WTC11 (cell line): ENCODE data around the gene VIPR2. TPM values are rescaled to one million over a fixed set of nuclear protein-coding genes. Genes with fewer than 3 reads are reported as not detected.

Experiments
- ATAC-seq: fragments of 200-7000 bp; cut with Tn5 transposase; 2 replicates; pipeline ENCODE4 v1.10.0; 2021; ENCODE audit warnings: mild to moderate bottlenecking, moderate library complexity
- CTCF ChIA-PET: fragments of 300-600 bp; sonication (Branson Sonifier 250); formaldehyde crosslinking; loops from one replicate; lab custom pipeline; 2021; ENCODE audit warnings: antibody characterized with exemption; lab: Charles Lee
- POLR2A ChIA-PET: fragments of 350-600 bp; sonication (Branson Sonifier 250); formaldehyde crosslinking; loops from one replicate; lab custom pipeline; 2021; ENCODE audit warnings: antibody characterized with exemption; lab: Charles Lee
- DNase-seq: peaks from one replicate; pipeline ENCODE4 v3.0.0; 2021; ENCODE audit warnings: low spot score
- H3K27ac Mint-ChIP-seq: 2 replicates; pipeline ENCODE4 v1.8.0; 2021; ENCODE audit warnings: mixed read lengths
- H3K27me3 Mint-ChIP-seq: 2 replicates; pipeline ENCODE4 v1.8.0; 2021; ENCODE audit warnings: low read depth, mild to moderate bottlenecking, moderate library complexity, mixed read lengths
- H3K36me3 Mint-ChIP-seq: 2 replicates; pipeline ENCODE4 v1.8.0; 2021; ENCODE audit warnings: mixed read lengths
- H3K4me1 Mint-ChIP-seq: 2 replicates; pipeline ENCODE4 v1.8.0; 2022; ENCODE audit warnings: mixed read lengths
- H3K4me3 Mint-ChIP-seq: 2 replicates; pipeline ENCODE4 v1.8.0; 2021; ENCODE audit warnings: mild to moderate bottlenecking, moderate library complexity, mixed read lengths
- H3K9me3 Mint-ChIP-seq: 2 replicates; pipeline ENCODE4 v1.8.0; 2021; ENCODE audit warnings: mixed read lengths
- CREM ChIP-seq: sonication (generic); formaldehyde crosslinking; IDR thresholded peaks from 2 replicates; pipeline ENCODE4 v1.8.1; 2022; ENCODE audit warnings: mild to moderate bottlenecking, missing genetic modification reagents, moderate library complexity
- EMX1 ChIP-seq: fragments of 250-450 bp; sonication (Bioruptor Pico); IDR thresholded peaks from 2 replicates; pipeline ENCODE4 v1.8.0; 2021; ENCODE audit warnings: mild to moderate bottlenecking
- ETV6 ChIP-seq: sonication (generic); formaldehyde crosslinking; IDR thresholded peaks from 2 replicates; pipeline ENCODE4 v1.8.1; 2022; ENCODE audit warnings: mild to moderate bottlenecking, missing genetic modification reagents
- FOXJ3 ChIP-seq: sonication (generic); formaldehyde crosslinking; IDR thresholded peaks from 2 replicates; pipeline ENCODE4 v1.9.0; 2021; ENCODE audit warnings: missing genetic modification reagents, mild to moderate bottlenecking, borderline replicate concordance
- FOXK1 ChIP-seq: sonication (generic); formaldehyde crosslinking; IDR thresholded peaks from 2 replicates; pipeline ENCODE4 v1.8.0; 2022; ENCODE audit warnings: mild to moderate bottlenecking, moderate library complexity, missing genetic modification reagents
- IRF2 ChIP-seq: sonication (generic); formaldehyde crosslinking; IDR thresholded peaks from 2 replicates; pipeline ENCODE4 v1.8.0; 2022; ENCODE audit warnings: low read depth, missing genetic modification reagents, borderline replicate concordance
- JAZF1 ChIP-seq: fragments of 250-450 bp; sonication (Bioruptor Pico); IDR thresholded peaks from 2 replicates; pipeline ENCODE4 v1.9.0; 2021; ENCODE audit warnings: moderate library complexity, mild to moderate bottlenecking, inconsistent platforms
- JUN ChIP-seq: sonication (generic); formaldehyde crosslinking; IDR thresholded peaks from 2 replicates; pipeline ENCODE4 v1.8.0; 2023; ENCODE audit warnings: mild to moderate bottlenecking, missing genetic modification reagents
- KAT7 ChIP-seq: sonication (generic); formaldehyde crosslinking; IDR thresholded peaks from 2 replicates; pipeline ENCODE4 v1.8.1; 2023; ENCODE audit warnings: missing genetic modification reagents, mild to moderate bottlenecking, borderline replicate concordance
- NFYB ChIP-seq: sonication (generic); formaldehyde crosslinking; conservative IDR thresholded peaks from 2 replicates; pipeline ENCODE4 v1.8.0; 2022; ENCODE audit warnings: low read depth, missing genetic modification reagents
- RORB ChIP-seq: fragments of 250-450 bp; sonication (Bioruptor Pico); IDR thresholded peaks from 2 replicates; pipeline ENCODE4 v1.9.0; 2021; ENCODE audit warnings: mild to moderate bottlenecking
- SMAD3 ChIP-seq: sonication (generic); formaldehyde crosslinking; IDR thresholded peaks from 2 replicates; pipeline ENCODE4 v1.8.0; 2022; ENCODE audit warnings: missing genetic modification reagents, mild to moderate bottlenecking, borderline replicate concordance
- TEAD4 ChIP-seq: sonication (generic); formaldehyde crosslinking; IDR thresholded peaks from 2 replicates; pipeline ENCODE4 v1.8.0; 2022; ENCODE audit warnings: mild to moderate bottlenecking, missing genetic modification reagents
- ZNF423 ChIP-seq: fragments of 250-450 bp; sonication (Bioruptor Pico); IDR thresholded peaks from 2 replicates; pipeline ENCODE4 v2.1.2; 2022; ENCODE audit warnings: mild to moderate bottlenecking, moderate library complexity
- total RNA-seq: library from RNA; stranded (reverse); gene quantifications from 3 replicates; pipeline ENCODE4 v1.2.3, GENCODE V29; 2021
- TF ChIP-seq, protein P1 (sequence below): sonication (generic); formaldehyde crosslinking; IDR thresholded peaks from 2 replicates; pipeline ENCODE4 v1.8.1; 2022; ENCODE audit warnings: mild to moderate bottlenecking, moderate library complexity, missing genetic modification reagents
- TF ChIP-seq, protein P2 (sequence below): sonication (generic); formaldehyde crosslinking; IDR thresholded peaks from 2 replicates; pipeline ENCODE4 v1.8.0; 2022; ENCODE audit warnings: mild to moderate bottlenecking, missing genetic modification reagents
- TF ChIP-seq, protein P3 (sequence below): sonication (generic); formaldehyde crosslinking; IDR thresholded peaks from 2 replicates; pipeline ENCODE4 v1.8.0; 2023; ENCODE audit warnings: missing genetic modification reagents
- TF ChIP-seq, protein P4 (sequence below): sonication (generic); formaldehyde crosslinking; IDR thresholded peaks from 2 replicates; pipeline ENCODE4 v1.8.1; 2023; ENCODE audit warnings: mild to moderate bottlenecking, moderate library complexity, missing genetic modification reagents
- TF ChIP-seq, protein P5 (sequence below): sonication (generic); formaldehyde crosslinking; IDR thresholded peaks from 2 replicates; pipeline ENCODE4 v1.8.1; 2023; ENCODE audit warnings: mild to moderate bottlenecking, missing genetic modification reagents, moderate library complexity
- TF ChIP-seq, protein P6 (sequence below): fragments of 250-450 bp; sonication (Bioruptor Pico); IDR thresholded peaks from 2 replicates; pipeline ENCODE4 v1.9.0; 2021; ENCODE audit warnings: mild to moderate bottlenecking
- TF ChIP-seq, protein P7 (sequence below): fragments of 200-600 bp; IDR thresholded peaks from 2 replicates; pipeline ENCODE4 v1.8.0; 2022; ENCODE audit warnings: antibody characterized with exemption
- TF ChIP-seq, protein P8 (sequence below): sonication (generic); formaldehyde crosslinking; IDR thresholded peaks from 2 replicates; pipeline ENCODE4 v1.8.0; 2023; ENCODE audit warnings: mild to moderate bottlenecking, missing genetic modification reagents

Gene VIPR2
- total RNA-seq, 1 experiment from 2014 or later: 7.5 TPM

DNA sequence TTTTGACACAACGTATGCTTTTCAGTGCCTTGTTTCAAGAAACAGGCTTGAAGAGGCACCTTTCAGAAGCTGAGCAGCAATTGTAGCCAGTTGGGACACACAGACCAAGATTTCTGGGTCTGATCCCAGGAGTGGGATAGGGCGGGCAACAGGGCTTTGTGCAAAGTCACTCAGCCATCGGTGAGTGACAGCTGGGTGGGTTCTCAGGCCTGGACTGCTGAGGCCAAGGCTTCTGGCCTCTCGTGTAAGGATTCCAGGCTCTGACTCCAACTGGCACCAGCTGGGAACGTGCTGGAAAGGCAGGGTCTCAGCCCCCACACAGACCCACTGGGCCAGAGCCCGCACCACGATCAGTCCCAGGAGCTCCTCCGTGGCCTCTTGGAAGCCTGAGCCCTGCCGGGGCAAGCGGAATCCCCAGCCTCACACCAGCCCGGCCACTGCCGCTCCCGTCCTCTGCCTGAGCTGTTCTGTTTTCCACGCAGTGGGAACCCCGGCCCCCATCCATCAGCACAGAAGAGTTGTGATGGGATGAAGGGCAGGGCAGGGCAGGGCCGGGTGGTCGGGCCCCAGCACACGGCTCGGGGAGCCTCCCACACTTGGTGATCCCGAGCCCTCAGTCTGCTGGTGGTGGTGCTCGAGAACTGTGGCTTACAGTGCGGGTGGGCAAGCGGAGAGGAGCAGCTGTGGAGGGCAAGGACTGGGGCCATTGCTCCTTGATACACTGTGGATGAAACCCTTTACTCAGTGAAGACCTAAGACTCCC is 46.8 kb downstream of the VIPR2 start:
- ChIA-PET CTCF (no interaction called here), POLR2A (no interaction called here)
- TF ChIP-seq, protein P1, sequence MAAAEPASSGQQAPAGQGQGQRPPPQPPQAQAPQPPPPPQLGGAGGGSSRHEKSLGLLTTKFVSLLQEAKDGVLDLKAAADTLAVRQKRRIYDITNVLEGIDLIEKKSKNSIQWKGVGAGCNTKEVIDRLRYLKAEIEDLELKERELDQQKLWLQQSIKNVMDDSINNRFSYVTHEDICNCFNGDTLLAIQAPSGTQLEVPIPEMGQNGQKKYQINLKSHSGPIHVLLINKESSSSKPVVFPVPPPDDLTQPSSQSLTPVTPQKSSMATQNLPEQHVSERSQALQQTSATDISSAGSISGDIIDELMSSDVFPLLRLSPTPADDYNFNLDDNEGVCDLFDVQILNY: no peak
- TF ChIP-seq KAT7 (CRISPR knock-in tag) (no peak), SMAD3 (CRISPR knock-in tag) (no peak)
- H3K9me3 Mint-ChIP-seq: peaks cover 15% of the 10 kb centered on the region
- no peak for ATAC-seq
- no peak overlapping the region for H3K4me3 Mint-ChIP-seq
- H3K27ac Mint-ChIP-seq: no peak overlapping the region
- H3K36me3 Mint-ChIP-seq: peaks cover 28% of the 10 kb centered on the region
- no peaks in the 10 kb centered on the region for H3K4me1 Mint-ChIP-seq
- DNase-seq: no peak
- H3K27me3 Mint-ChIP-seq: no peaks in the 10 kb centered on the region; the same call in 1 of the 2 replicates

DNA sequence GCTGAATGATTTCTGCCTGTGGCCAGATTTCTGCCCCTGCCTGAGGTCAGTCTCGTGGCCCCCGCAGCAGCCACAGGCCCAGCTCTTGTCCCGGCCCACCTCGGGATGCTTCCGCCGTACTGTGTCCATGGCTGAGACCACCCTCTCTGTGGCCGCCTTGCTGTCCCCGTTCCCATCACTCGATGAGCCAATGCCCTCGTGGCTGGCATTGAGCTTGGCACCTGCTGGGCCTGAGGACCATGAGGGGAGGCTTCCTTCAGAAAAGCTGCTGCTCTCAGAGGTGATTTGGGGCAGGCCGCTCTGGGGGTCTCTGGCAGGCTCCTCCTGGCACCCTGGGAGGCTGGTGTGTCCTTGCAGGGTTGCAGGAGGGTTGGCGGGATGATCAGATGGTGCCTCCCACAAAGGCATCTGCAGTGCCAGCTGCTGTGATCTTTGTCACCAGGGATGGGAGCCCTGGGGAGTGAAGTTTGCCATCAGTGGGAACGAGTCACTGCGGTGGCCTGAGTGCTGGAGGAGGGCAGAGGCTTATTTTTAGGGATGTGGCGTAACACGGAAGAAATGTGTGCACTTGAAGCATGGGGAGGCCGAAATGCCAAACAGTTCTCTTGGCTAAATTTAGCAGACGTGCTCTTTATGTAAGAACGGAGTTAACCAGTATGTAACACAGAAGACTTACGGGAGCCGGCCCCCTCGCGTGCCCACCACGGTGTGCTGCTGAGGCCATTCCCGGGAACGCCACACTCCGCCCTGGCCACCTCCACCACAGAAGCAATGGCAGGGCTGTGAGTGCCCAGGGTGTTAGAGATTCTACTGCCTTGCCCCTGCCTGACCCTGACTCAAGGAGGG is 47.7 kb downstream of the VIPR2 start:
- Mint-ChIP-seq H3K27ac (no peak overlapping the region), H3K9me3 (peaks cover 10% of the 10 kb centered on the region), H3K27me3 (no peaks in the 10 kb centered on the region; the same call in 1 of the 2 replicates), H3K4me3 (no peak overlapping the region), H3K4me1 (no peaks in the 10 kb centered on the region), H3K36me3 (peaks cover 21% of the 10 kb centered on the region)
- TF ChIP-seq, protein P2, sequence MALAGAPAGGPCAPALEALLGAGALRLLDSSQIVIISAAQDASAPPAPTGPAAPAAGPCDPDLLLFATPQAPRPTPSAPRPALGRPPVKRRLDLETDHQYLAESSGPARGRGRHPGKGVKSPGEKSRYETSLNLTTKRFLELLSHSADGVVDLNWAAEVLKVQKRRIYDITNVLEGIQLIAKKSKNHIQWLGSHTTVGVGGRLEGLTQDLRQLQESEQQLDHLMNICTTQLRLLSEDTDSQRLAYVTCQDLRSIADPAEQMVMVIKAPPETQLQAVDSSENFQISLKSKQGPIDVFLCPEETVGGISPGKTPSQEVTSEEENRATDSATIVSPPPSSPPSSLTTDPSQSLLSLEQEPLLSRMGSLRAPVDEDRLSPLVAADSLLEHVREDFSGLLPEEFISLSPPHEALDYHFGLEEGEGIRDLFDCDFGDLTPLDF (CRISPR knock-in tag): no peak
- TF ChIP-seq, protein P3, sequence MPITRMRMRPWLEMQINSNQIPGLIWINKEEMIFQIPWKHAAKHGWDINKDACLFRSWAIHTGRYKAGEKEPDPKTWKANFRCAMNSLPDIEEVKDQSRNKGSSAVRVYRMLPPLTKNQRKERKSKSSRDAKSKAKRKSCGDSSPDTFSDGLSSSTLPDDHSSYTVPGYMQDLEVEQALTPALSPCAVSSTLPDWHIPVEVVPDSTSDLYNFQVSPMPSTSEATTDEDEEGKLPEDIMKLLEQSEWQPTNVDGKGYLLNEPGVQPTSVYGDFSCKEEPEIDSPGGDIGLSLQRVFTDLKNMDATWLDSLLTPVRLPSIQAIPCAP (CRISPR knock-in tag): no peak
- TF ChIP-seq EMX1 (CRISPR knock-in tag) (no peak), TEAD4 (no peak), ZNF423 (CRISPR knock-in tag) (no peak), FOXJ3 (CRISPR knock-in tag) (no peak), ETV6 (CRISPR knock-in tag) (no peak), JUN (CRISPR knock-in tag) (no peak), FOXK1 (CRISPR knock-in tag) (no peak), RORB (CRISPR knock-in tag) (no peak), CREM (CRISPR knock-in tag) (no peak), NFYB (CRISPR knock-in tag) (no peak), IRF2 (CRISPR knock-in tag) (no peak), JAZF1 (CRISPR knock-in tag) (no peak)
- TF ChIP-seq, protein P1: no peak
- TF ChIP-seq, protein P4, sequence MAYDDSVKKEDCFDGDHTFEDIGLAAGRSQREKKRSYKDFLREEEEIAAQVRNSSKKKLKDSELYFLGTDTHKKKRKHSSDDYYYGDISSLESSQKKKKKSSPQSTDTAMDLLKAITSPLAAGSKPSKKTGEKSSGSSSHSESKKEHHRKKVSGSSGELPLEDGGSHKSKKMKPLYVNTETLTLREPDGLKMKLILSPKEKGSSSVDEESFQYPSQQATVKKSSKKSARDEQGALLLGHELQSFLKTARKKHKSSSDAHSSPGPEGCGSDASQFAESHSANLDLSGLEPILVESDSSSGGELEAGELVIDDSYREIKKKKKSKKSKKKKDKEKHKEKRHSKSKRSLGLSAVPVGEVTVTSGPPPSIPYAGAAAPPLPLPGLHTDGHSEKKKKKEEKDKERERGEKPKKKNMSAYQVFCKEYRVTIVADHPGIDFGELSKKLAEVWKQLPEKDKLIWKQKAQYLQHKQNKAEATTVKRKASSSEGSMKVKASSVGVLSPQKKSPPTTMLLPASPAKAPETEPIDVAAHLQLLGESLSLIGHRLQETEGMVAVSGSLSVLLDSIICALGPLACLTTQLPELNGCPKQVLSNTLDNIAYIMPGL (CRISPR knock-in tag): no peak
- TF ChIP-seq, protein P5, sequence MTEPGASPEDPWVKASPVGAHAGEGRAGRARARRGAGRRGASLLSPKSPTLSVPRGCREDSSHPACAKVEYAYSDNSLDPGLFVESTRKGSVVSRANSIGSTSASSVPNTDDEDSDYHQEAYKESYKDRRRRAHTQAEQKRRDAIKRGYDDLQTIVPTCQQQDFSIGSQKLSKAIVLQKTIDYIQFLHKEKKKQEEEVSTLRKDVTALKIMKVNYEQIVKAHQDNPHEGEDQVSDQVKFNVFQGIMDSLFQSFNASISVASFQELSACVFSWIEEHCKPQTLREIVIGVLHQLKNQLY (CRISPR knock-in tag): no peak
- TF ChIP-seq, protein P6, sequence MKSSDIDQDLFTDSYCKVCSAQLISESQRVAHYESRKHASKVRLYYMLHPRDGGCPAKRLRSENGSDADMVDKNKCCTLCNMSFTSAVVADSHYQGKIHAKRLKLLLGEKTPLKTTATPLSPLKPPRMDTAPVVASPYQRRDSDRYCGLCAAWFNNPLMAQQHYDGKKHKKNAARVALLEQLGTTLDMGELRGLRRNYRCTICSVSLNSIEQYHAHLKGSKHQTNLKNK (CRISPR knock-in tag): no peak
- TF ChIP-seq, protein P7, sequence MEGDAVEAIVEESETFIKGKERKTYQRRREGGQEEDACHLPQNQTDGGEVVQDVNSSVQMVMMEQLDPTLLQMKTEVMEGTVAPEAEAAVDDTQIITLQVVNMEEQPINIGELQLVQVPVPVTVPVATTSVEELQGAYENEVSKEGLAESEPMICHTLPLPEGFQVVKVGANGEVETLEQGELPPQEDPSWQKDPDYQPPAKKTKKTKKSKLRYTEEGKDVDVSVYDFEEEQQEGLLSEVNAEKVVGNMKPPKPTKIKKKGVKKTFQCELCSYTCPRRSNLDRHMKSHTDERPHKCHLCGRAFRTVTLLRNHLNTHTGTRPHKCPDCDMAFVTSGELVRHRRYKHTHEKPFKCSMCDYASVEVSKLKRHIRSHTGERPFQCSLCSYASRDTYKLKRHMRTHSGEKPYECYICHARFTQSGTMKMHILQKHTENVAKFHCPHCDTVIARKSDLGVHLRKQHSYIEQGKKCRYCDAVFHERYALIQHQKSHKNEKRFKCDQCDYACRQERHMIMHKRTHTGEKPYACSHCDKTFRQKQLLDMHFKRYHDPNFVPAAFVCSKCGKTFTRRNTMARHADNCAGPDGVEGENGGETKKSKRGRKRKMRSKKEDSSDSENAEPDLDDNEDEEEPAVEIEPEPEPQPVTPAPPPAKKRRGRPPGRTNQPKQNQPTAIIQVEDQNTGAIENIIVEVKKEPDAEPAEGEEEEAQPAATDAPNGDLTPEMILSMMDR: no peak
- TF ChIP-seq, protein P8, sequence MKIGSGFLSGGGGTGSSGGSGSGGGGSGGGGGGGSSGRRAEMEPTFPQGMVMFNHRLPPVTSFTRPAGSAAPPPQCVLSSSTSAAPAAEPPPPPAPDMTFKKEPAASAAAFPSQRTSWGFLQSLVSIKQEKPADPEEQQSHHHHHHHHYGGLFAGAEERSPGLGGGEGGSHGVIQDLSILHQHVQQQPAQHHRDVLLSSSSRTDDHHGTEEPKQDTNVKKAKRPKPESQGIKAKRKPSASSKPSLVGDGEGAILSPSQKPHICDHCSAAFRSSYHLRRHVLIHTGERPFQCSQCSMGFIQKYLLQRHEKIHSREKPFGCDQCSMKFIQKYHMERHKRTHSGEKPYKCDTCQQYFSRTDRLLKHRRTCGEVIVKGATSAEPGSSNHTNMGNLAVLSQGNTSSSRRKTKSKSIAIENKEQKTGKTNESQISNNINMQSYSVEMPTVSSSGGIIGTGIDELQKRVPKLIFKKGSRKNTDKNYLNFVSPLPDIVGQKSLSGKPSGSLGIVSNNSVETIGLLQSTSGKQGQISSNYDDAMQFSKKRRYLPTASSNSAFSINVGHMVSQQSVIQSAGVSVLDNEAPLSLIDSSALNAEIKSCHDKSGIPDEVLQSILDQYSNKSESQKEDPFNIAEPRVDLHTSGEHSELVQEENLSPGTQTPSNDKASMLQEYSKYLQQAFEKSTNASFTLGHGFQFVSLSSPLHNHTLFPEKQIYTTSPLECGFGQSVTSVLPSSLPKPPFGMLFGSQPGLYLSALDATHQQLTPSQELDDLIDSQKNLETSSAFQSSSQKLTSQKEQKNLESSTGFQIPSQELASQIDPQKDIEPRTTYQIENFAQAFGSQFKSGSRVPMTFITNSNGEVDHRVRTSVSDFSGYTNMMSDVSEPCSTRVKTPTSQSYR (CRISPR knock-in tag): no peak
- ChIA-PET CTCF (no interaction called here), POLR2A (no interaction called here)
- DNase-seq (no peak), ATAC-seq (no peak)
